ENCODE results near the gene OTUB2. TPM values are rescaled to one million over a fixed set of nuclear protein-coding genes. Genes with fewer than 3 reads are reported as not detected.

The OTUB2 gene
- total RNA-seq, 2 experiments from 2014 or later, result 2.0 to 2.9 TPM

DNA sequence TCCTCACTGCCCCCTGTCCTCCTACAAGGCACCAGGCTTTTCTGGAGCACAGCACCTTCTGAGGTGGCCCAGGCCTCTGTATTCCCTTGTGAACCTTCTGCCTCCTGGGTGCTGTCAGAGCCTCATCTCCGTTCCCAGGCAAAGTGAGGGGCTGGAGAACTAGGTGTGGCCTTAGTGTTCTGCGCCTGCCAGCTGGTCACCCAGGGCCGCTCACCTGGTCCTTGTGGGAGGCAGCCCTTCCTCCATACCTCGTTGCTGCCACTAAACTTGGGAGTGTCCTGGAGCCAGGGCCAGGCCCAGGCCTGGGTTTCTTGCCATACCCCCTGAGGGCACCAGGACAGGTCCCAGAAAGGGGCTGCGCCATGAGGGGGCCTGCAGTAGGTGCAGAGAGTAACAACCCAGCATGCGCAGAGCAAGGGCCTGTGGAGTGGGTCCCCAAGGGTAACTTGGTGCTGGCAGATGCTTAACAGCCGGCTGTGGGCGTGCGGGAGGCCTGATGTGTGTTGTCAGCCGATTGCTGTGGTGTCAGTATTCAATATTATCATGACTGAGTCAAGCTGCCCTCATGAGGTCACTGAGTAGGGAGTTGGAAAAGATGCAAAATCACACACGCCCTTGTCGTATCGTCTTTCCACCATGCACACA is 17.1 kb downstream of the OTUB2 start:
- Mint-ChIP-seq H3K4me3 (no peak overlapping the region), H3K27ac (no peak overlapping the region), H3K27me3 (no peaks in the 10 kb centered on the region), H3K9me3 (no peaks in the 10 kb centered on the region), H3K4me1 (ENCODE audit: low read depth) (no peaks in the 10 kb centered on the region), H3K36me3 (peaks cover 10% of the 10 kb centered on the region)
- POLR2A ChIA-PET, result no interaction called here
- CTCF ChIA-PET, result interaction anchor here (0.9 to 1.7 kb wide), 4 partner anchors 10 to 137 kb away, joined by 3 to 7 read pairs (median 4); no protein-coding TSS in a partner anchor
- intact Hi-C loops (cut with micrococcal nuclease), result no loop called here
- no peak for DNase-seq

DNA sequence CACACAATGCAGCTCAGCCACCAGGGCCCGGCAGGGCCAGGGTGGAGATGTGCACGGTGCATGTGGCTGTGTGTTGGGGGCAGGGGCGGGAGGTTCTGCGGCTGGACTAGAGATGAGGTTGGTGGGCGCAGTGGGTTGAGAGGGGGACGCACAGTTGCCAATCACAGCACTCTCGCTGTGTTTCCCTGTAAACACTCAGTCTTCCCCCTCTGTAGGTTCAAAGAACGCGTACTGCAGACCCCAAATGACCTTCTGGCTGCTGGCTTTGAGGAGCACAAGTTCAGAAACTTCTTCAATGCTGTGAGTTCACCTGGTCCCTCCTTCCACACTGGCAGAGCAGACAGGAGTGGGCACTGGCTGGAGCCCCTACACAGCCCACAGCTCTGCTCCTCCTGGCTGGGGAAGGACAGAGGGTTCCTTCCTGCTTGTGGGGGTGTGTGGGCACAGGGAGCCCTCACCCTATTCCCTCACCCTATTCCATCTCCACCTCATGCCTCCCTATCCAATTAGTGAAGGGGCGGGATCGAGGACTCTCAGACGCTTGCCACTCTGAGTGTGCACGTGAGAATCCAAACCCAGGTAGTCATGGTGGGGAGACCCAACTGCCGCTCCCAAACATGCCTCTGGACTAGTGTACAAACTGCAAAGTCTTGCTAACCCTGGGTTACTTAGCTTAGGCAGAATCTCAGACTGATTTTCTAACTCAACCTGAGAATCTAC is 17.8 kb downstream of the OTUB2 start:
- Mint-ChIP-seq H3K27me3 (no peaks in the 10 kb centered on the region), H3K4me1 (ENCODE audit: low read depth) (no peaks in the 10 kb centered on the region), H3K27ac (no peak overlapping the region), H3K4me3 (no peak overlapping the region), H3K9me3 (no peaks in the 10 kb centered on the region), H3K36me3 (peaks cover 13% of the 10 kb centered on the region)
- POLR2A ChIA-PET, result interaction anchor here (0.6 kb wide), 1 partner anchor 9 kb away, joined by 4 read pairs; no protein-coding TSS in a partner anchor
- CTCF ChIA-PET, result interaction anchor here (1.0 to 1.7 kb wide), 3 partner anchors 11 to 104 kb away, joined by 3 to 5 read pairs (median 4); no protein-coding TSS in a partner anchor
- intact Hi-C loops (cut with micrococcal nuclease), result no loop called here
- no peak for DNase-seq

DNA sequence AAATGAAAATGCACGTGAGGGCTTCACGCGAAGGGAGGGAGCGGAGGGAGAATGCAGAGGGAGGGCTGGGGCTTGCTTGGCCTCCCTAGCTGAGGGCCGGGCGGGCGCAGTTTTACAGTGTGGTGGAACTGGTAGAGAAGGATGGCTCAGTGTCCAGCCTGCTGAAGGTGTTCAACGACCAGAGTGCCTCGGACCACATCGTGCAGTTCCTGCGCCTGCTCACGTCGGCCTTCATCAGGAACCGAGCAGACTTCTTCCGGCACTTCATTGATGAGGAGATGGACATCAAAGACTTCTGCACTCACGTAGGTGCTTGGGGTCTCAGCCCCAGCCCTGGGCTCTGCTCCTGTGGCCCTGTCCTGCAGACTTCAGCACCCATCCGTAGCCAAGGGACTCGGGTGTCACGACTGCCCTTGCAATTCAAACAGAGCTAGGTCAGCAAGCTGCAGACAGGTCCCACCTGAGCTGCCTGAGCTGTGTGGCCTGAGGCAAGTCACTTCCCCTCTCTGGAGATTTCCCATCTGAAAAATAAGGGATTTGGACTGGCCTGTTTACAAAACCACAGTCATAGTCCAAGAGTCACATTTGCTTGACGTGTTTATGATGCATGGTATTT is 18.4 kb downstream of the OTUB2 start:
- POLR2A ChIA-PET, result interaction anchor here (0.5 to 0.6 kb wide), 2 partner anchors 9 to 31 kb away, joined by 3 to 4 read pairs; no protein-coding TSS in a partner anchor
- CTCF ChIA-PET, result interaction anchor here (1.0 to 2.2 kb wide), 2 partner anchors 8 to 105 kb away, joined by 3 to 10 read pairs; no protein-coding TSS in a partner anchor
- Mint-ChIP-seq H3K9me3 (no peaks in the 10 kb centered on the region), H3K27ac (no peak overlapping the region), H3K4me3 (no peak overlapping the region), H3K36me3 (peaks cover 13% of the 10 kb centered on the region), H3K27me3 (no peaks in the 10 kb centered on the region), H3K4me1 (ENCODE audit: low read depth) (no peaks in the 10 kb centered on the region)
- DNase-seq, result peak; percentile 8
- intact Hi-C loops (cut with micrococcal nuclease), result no loop called here

GRCh38 chr14:94045101-94045500 is 19.0 kb downstream of the OTUB2 start:
- no peak overlapping the region for H3K4me3 Mint-ChIP-seq
- peaks cover 18% of the 10 kb centered on the region for H3K36me3 Mint-ChIP-seq
- POLR2A ChIA-PET, result interaction anchor here (0.5 kb wide), 1 partner anchor 31 kb away, joined by 3 read pairs; no protein-coding TSS in a partner anchor
- no peaks in the 10 kb centered on the region for H3K27me3 Mint-ChIP-seq
- CTCF ChIA-PET, result interaction anchor here (0.8 to 2.2 kb wide), 2 partner anchors 8 to 106 kb away, joined by 3 to 10 read pairs; no protein-coding TSS in a partner anchor
- peak; percentile 3 for DNase-seq
- H3K4me1 Mint-ChIP-seq (ENCODE audit: low read depth), result no peaks in the 10 kb centered on the region
- no peaks in the 10 kb centered on the region for H3K9me3 Mint-ChIP-seq
- intact Hi-C loops (cut with micrococcal nuclease), result no loop called here
- no peak overlapping the region for H3K27ac Mint-ChIP-seq

GRCh38 chr14:94045563-94046345 is 19.6 kb downstream of the OTUB2 start:
- Mint-ChIP-seq H3K9me3 (no peaks in the 10 kb centered on the region), H3K36me3 (peaks cover 24% of the 10 kb centered on the region), H3K4me1 (ENCODE audit: low read depth) (no peaks in the 10 kb centered on the region), H3K27me3 (no peaks in the 10 kb centered on the region), H3K27ac (no peak overlapping the region), H3K4me3 (no peak overlapping the region)
- intact Hi-C loops (cut with micrococcal nuclease), result no loop called here
- peak; percentile 5 for DNase-seq
- CTCF ChIA-PET, result interaction anchor here (0.8 to 2.2 kb wide), 2 partner anchors 9 to 107 kb away, joined by 3 to 10 read pairs; no protein-coding TSS in a partner anchor
- POLR2A ChIA-PET, result no interaction called here

DNA sequence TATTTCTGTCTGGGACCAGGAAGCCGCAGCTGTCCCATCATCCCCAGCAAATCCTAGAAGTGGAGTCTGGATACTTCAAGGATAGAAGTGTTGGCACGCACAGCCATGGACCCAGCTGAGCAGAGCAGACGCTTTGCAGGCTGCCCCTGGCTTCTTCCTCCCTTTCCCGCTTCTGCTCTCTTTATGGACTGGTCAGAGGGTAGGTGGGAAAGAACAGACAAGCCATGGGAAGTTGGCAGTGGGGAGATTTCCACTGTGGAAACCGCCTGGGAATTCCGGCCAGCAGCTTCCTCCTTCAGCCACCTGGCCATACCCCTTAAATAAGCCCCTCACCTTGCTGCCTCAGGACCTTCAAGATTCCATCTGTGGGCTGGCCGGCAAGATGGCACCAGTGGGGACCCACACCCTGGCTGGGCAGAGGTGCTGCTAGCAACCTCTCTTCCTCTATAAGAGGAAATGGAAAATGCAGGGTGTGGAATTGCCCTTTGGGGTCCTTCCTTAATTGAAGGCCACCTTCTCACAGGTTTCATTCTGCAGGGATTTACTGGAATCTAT is 20.6 kb downstream of the OTUB2 start:
- H3K4me3 Mint-ChIP-seq, result no peak overlapping the region
- ChIA-PET CTCF (interaction anchor here (2.2 kb wide), 1 partner anchor 10 kb away, joined by 10 read pairs; no protein-coding TSS in a partner anchor), POLR2A (interaction anchor here (0.7 kb wide), 1 partner anchor 68 kb away, joined by 3 read pairs; no protein-coding TSS in a partner anchor)
- H3K36me3 Mint-ChIP-seq, result peaks cover 34% of the 10 kb centered on the region
- H3K27me3 Mint-ChIP-seq, result no peaks in the 10 kb centered on the region
- no peak overlapping the region for H3K27ac Mint-ChIP-seq
- peaks cover 1% of the 10 kb centered on the region for H3K4me1 Mint-ChIP-seq (ENCODE audit: low read depth)
- intact Hi-C loops (cut with micrococcal nuclease), result no loop called here
- no peaks in the 10 kb centered on the region for H3K9me3 Mint-ChIP-seq
- peak; percentile 7 for DNase-seq

GRCh38 chr14:94047581-94047980 is 21.4 kb downstream of the OTUB2 start:
- no peak overlapping the region for H3K27ac Mint-ChIP-seq

DNA sequence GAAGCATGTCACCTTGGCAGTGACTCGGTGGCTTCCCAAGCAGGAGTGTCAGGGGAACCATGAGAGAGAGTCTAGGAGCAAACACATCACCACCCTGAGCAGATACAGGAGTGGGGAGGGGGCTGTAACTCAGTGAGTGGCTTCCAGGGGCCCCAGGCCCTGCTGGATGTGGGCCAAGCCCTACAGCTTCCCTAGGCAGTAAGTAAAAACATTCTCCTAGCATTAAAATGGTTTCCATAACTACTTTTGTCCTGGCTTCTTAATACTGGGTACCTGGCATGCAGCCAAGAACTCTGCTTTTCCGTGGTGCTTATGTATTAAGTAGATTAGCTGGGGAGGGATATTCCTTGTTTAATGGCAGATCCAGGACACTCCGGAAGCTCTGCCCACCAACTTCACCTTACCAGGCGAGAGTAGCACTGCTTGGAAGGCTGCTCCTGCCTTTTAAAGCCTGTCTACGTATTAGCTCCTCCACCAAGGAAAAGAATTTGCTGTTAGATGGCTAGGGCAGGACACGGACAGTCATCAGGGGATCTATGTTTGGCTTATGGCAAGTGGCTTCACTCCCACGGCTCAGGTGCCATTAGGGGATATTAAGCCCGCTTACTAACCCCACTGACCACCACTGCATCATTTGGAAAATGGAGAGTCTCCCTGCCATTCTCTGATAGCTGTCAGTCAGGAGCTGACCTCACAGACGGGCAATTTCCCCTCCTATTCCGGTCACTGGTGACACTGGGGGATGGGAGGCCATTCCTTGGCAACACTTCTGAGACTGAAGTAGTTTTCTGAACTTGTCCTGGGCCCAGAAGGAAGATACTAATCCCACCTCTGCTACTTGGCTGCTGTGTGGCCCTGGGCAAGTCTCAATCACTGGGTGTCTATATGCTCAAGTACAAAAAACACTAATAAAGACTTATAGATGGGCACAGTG is 22.8 kb downstream of the OTUB2 start:
- Mint-ChIP-seq H3K4me1 (ENCODE audit: low read depth) (peaks cover 13% of the 10 kb centered on the region), H3K4me3 (no peak overlapping the region), H3K27ac (no peak overlapping the region), H3K27me3 (no peaks in the 10 kb centered on the region), H3K36me3 (peaks cover 50% of the 10 kb centered on the region), H3K9me3 (no peaks in the 10 kb centered on the region)
- POLR2A ChIA-PET, result no interaction called here
- CTCF ChIA-PET, result interaction anchor here (0.7 to 1.3 kb wide), 5 partner anchors 9 to 109 kb away, joined by 3 to 4 read pairs (median 3); no protein-coding TSS in a partner anchor
- intact Hi-C loops (cut with micrococcal nuclease), result no loop called here
- DNase-seq, result peak; percentile 4

More at GRCh38 chr14:94047581-94047980, 21.4 kb downstream of the OTUB2 start:
- ChIA-PET CTCF (interaction anchor here (1.2 to 1.3 kb wide), 2 partner anchors 89 to 108 kb away, joined by 4 read pairs; no protein-coding TSS in a partner anchor), POLR2A (no interaction called here)
- peaks cover 9% of the 10 kb centered on the region for H3K4me1 Mint-ChIP-seq (ENCODE audit: low read depth)
- H3K9me3 Mint-ChIP-seq, result no peaks in the 10 kb centered on the region
- peaks cover 42% of the 10 kb centered on the region for H3K36me3 Mint-ChIP-seq
- intact Hi-C loops (cut with micrococcal nuclease), result no loop called here
- peak; percentile 2 for DNase-seq
- no peak overlapping the region for H3K4me3 Mint-ChIP-seq
- no peaks in the 10 kb centered on the region for H3K27me3 Mint-ChIP-seq

GRCh38 chr14:94049625-94050023 is 23.5 kb downstream of the OTUB2 start:
- H3K4me1 Mint-ChIP-seq (ENCODE audit: low read depth), result peaks cover 13% of the 10 kb centered on the region
- no peaks in the 10 kb centered on the region for H3K9me3 Mint-ChIP-seq
- DNase-seq, result no peak
- no peak overlapping the region for H3K4me3 Mint-ChIP-seq
- H3K27ac Mint-ChIP-seq, result peak overlapping the region; percentile 43
- CTCF ChIA-PET, result interaction anchor here (0.6 to 1.1 kb wide), 4 partner anchors 9 to 83 kb away, joined by 3 to 6 read pairs (median 4); no protein-coding TSS in a partner anchor
- H3K27me3 Mint-ChIP-seq, result no peaks in the 10 kb centered on the region
- H3K36me3 Mint-ChIP-seq, result peaks cover 57% of the 10 kb centered on the region
- intact Hi-C loops (cut with micrococcal nuclease), result no loop called here
- POLR2A ChIA-PET, result no interaction called here

- DNase-seq, result peak; percentile 4
- Mint-ChIP-seq H3K4me3 (no peak overlapping the region), H3K4me1 (ENCODE audit: low read depth) (peaks cover 17% of the 10 kb centered on the region), H3K9me3 (no peaks in the 10 kb centered on the region), H3K27me3 (no peaks in the 10 kb centered on the region), H3K27ac (peak overlapping the region; percentile 43), H3K36me3 (peaks cover 58% of the 10 kb centered on the region)
- CTCF ChIA-PET, result interaction anchor here (0.6 to 4.9 kb wide), 7 partner anchors 9 to 87 kb away, joined by 3 to 34 read pairs (median 6); no protein-coding TSS in a partner anchor
- POLR2A ChIA-PET, result interaction anchor here (0.7 to 1.1 kb wide), 2 partner anchors 31 to 1383 kb away, joined by 3 to 7 read pairs; partner anchors contain the start of genes DDX24 and IFI27L1
- intact Hi-C loops (cut with micrococcal nuclease), result no loop called here
These were observed 24.2 kb downstream of the OTUB2 start for GRCh38 chr14:94050231-94050880.
